ENCODE results near the gene PMPCA.
A peak's percentile ranks its signal among the peaks of the same experiment; 100 is the strongest.
"Not testable (repeated sequence)": the region's sequence is repeated elsewhere in the genome, so short reads cannot be mapped to it uniquely, and the experiment has no call there.

PMPCA gene

GRCh38 chr9:136393531-136393930 lies 16.9 kb upstream of the PMPCA start:
- no peak for DNase-seq

DNA sequence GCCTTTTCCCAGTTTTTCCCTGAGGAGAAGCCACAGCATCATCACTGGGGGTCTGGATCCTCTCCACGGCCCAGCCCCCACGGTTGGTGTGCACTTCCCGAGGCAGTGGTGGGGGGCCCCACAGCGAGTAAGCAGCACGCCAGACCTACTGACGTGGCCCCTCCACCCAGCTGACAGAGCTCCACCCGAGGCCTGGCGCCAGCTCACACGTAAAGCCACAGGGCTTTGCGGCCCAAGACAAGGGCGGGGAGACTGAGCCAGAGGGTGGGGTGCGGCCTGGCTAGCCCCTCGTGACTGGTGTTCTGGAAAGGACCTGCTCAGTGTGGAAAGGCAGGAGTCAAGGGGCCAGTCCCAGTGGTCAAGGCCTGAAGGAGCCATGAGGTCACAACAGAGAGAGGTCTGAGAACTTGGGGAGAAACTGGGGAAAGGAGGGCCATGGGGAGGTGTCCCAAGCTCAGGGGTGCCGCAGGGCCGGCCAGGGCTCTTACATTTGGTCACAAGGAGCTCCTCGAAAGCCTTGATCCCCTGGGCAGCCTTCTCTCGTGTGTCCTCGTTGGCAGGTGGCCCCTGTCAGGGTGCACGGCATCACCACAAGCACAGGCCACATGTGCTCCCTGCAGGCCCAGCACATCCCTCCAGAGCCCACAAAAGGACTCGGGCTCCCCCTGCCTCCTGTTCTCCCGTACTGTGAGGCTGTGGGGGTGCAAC lies 16.0 kb upstream of the PMPCA start:
- no peak for DNase-seq

GRCh38 chr9:136395020-136395340 lies 15.5 kb upstream of the PMPCA start:
- no peak for DNase-seq

DNA sequence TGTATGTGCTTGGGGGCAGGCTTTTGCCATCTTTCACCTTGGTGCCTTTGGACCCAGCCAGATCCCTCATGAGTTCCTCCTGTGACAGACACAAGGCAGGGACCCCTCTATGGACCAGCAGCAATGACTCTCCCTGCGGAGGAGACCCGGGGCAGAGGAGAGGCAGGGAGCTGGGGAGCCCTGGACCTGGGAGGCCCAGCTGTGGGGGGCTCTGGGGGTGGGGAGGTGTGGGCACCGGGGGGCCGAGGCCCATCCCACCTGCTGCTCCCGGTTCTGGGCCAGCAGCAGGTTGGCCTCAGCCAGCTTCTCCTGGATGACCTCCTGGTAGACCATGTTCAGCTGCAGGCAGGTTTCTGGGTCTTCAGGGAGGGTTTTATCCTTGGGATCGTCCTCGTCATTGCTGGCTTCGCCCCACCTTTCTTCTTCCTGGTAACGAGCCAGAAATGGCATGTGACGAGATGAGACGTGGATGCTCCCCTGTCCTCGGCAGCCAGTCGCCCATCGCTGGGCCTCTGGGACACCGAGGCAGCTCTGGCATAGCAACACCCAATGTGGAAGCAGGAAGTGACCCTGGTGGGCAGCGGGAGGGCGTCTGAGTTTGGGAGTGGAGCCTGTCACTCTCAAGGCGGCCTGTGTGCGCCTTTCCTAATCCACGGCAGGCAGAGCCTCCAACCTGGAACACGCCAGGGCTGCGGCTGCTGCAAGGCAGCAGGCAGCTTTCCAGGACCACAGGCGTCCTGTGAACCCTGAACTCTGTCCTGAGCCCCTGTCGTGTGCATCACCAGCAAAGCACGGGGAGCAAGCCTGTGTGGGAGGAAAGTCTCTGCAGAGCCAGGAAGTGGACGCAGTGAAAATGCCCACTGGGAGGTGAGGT lies 14.9 kb upstream of the PMPCA start:
- no peak for DNase-seq

- no peak for DNase-seq
These were observed 14.3 kb upstream of the PMPCA start for GRCh38 chr9:136396219-136396515.

DNA sequence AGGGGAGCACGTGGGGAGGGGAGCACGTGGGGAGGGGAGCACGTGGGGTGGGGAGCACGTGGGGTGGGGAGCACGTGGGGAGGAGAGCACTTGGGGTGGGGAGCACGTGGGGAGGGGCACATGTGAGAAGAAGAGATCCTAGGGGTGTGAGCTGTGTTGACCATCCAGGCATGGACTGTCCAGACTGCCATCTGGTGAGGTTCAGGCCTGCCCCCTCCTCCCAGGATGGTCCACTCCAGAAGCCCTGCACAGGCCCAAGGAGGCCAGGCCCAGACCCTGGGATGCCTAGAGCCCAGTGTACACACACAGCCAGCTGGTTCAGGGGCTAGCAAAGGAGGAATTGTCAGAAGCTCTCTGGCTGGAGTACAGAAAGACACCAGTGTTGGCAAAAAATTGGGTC lies 12.8 kb upstream of the PMPCA start:
- DNase-seq = no peak

GRCh38 chr9:136398286-136398685 lies 12.2 kb upstream of the PMPCA start:
- no peak for DNase-seq

DNA sequence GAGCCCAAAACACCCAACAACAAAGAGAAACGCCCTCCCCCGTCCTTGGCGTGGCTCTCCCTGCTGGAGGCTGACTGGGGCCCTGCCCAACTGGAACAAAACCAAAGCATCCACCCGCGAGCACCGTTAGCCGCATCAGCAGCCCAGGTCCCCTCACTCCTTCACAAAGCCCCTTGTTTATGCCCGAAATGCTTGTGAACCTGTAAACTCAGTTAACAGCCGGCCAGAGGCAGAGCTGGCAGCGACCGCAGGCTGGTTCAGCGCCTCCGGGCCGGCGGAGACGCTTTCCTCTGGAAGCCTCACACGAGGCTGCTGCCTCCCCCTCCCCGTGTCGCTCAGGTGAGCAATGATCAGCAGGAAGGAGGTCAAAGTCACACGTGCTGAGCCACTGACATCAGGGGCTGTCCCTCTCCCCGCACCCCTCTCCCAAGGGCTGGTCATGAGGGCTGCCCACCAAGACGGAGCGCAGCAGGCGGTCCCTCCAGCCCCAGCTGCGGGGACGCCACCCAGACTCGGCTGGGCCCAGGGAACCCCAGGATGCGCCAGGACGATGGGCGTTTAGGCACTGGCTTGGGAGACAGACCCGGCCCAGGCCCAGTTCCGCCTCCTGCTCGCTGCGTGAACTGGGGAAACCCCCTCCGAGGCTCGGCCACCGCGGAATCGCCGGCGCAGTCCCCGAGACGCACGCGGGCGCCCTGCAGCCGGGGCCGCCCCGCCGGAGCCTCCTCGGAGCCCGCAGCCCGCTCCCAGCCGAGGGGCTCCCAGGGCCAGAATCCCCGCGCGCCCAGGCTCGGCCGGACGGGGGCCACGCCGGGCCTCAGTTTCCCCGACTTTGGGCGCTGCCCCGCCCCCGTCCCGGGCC lies 11.1 kb upstream of the PMPCA start:
- DNase-seq = peak in 1 of 56 donors; percentile 17

DNA sequence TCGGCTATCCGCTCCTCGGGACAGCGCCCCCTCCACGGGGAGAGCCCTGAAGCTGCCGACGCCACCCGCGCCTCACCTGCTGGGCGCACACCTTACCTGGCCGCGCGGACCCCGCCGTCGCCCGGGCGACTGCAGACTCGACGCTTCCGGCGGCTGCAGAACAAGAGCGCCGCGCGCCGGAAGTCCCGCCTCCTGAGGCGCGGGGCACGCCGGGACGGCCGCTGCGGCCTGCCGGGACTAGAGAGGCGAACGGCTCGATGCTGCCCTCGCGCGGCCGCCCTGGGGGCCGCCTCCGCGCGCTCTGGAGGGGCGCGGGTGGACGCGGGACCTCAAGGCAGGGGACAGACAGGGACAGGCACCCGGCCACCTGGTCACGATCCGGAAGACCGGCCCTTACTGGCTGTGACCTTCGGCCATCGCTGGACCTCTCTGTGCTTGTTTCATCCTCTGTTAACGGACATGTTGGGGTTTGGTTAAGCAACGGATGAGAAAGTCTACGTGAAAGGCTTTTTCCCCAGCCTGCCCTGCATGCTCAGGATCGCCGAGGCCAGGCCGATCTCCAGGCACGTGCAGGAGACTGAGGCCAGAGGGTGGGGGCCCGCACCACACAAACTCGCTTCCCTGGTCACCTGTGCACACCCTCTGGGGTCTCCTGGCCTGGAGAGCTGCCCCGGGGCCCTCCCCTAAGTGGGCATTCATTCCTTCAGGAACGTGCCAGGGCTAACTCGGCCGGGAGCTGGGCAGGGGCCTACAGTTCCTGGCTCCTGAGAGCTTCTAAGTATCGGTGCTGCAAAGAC lies 10.2 kb upstream of the PMPCA start, which contains the start of gene SNAPC4:
Gene SNAPC4, minus strand, starts transcription at position 133 of the 797 bp plus-strand sequence. CDS start 1,742 bp downstream, outside the sequence.
- peak in 54 of 56 donors; percentile 16 to 89 (median 68) for DNase-seq

- DNase-seq = no peak
These were observed 9.1 kb upstream of the PMPCA start for GRCh38 chr9:136401173-136401922.

DNA sequence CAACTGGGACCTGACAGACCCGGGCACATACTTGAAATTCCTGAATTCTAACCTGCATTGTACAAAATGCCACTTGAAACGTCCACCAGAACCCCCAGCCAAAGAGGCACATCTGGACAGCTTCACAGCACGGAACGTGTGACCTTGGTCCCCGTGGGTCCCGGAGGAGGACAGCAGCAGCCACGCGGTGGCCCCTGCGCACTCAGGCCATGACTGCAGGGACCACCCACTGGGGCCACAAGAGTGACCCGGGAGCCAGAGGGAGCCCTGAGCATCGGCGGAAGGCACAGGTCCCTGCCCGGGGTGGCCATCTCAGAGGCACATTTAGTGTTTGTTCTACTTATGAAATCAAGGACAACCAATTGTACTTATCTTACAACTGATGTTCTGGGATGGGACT lies 8.4 kb upstream of the PMPCA start:
- DNase-seq = no peak

- no peak for DNase-seq
These were observed 6.9 kb upstream of the PMPCA start for GRCh38 chr9:136403538-136403914.

DNA sequence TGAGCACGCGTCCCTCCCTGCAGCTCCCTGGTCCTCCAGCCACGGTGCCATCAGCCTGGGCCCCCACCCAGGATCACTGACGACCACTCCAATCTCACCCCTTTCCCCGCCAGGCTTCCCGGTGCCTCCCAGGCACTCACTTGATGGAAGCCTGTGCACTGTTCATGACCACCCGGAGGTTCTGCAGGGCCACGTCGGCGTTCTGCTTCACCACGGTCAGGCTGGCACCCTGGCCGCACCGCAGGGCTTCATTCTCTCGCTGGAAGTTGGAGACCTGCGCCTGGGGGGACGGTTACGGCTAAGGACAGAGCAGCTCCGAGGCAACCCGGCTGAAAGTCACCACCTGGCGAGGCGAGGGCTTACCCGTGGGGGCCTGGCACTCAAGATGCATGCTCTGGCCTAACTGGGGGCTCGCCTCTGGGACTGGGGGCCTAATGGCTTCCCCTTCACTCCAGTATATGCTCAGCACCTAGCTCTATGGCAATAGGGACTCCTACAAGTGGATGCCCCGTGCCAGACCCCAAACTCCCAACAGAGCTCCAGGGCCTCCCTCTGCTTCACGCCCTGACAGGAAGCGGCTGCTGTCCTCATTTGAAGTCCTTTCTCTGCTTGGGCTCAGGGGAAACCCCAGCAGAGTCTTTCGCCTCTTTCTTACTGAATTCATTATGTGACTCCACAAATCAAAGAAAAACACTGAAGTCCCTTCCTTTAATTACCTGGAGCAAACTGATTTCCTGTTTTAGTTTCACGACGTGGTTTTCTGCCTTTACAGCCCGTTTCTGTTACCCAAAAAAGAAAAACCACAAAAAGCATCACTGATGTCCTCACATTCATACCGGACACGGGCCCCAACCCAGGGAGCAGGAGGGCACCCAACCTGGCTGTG lies 6.3 kb upstream of the PMPCA start:
- no peak for DNase-seq

GRCh38 chr9:136404801-136405136 lies 5.7 kb upstream of the PMPCA start:
- no peak for DNase-seq

DNA sequence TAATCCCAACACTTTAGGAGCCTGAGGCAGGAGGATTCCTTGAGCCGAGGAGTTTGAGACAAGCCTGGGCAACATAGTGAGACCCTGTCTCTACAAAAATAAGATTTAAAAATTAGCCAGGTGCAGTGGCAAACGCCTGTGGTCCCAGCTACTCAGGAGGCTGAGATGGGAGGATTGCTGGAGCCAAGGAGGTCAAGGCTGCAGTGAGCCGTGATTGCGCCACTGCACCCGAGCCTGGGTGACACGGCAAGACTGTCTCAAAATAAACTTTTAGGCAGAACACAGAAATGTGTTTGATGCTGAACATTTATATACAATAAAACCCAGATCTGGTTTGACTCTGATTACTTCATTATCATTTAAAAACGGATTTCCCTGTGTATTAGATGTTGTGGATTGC lies 5.0 kb upstream of the PMPCA start:
- DNase-seq = no peak

GRCh38 chr9:136405904-136406303 lies 4.6 kb upstream of the PMPCA start:
- not testable (repeated sequence) for DNase-seq

DNA sequence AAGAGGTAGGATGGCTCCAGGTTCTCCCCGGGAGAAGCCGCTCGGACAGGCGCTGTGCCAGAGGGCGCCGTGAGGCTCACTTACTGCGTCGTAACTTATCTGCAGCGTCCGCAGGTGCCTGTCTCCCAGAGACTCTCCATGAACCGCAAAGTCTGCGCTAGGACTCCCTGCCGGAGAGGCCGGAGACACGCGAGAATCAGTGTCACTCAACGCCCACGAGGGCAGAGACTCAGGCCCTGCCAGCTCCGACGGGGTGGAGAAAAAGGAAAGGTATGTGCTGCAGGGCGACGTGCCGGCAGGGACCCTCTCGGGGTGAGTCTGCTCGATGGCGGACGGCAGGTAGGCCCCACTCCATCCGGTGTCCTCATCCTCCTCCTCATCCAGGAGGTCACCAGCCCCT lies 3.4 kb upstream of the PMPCA start:
- DNase-seq = not testable (repeated sequence)

DNA sequence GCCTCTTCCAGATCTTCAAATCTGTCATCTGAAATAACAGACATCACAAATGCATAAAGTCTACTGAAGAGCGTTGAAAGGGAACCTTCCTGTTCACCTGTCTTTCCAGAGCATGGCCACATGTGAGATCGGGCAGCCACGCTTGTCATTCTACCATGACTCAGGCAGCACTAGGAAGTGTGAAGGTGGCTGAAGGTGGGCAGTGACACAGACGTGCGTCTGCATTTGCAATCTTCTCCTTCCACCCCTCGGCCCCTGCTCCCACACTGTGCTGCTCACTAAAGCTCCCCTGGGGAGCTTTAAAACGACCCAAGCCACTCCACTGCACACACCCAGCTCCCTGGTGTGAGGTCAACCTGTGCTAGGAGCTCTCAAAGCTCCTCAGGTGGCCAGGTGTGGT lies 2.5 kb upstream of the PMPCA start:
- DNase-seq = peak in 3 of 56 donors; percentile 2 to 12 (median 3)

All from nucleus accumbens (tissue), 56 donors.